GM19463 (cell line): ENCODE data around the gene TYK2.

Experiments
- ATAC-seq: cut with Tn5 transposase; IDR thresholded peaks from one replicate; pipeline ENCODE4 v1.9.1; 2021; ENCODE audit warnings: mild to moderate bottlenecking, moderate library complexity; ENCODE audit not compliant: unreplicated experiment

TYK2 gene

DNA sequence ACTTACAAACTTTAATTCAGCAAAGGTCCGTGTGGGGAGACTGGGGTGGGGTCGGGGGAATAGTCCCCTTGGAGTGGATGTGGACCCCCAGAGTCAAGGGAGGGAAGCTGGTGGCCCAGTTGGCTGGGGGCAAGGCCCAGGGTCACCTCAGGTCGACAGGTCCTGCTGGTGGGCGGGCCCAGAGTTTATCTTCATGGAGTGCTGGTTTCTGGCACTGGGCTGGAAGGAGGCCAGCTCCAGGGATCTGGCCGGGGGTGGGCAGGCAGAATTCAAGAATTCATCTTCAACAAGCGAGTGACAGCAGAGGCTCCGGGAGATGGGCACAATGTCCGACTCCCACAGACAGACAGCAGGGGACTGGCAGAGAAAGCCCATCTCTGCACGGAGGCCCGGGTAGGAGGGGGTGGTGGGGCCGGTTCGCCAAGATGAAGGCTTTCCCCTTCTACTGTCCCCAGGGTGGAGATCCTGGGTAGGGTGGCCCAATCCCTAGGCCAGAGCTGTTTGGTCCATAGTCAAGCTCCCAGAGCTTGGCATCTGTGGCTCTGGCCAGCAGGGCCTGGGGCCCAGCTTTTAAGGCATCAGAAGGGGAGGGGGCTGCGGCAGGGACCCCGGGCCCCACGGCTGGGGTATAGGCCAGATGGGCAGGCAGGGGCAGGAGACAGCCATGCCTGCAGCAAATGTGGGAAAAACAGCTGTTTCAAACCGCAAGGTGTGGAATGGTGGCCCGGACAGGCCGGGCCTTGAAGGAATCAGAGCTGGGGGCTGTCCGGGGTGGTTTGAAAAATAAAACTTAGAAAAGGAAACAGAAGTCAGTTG lies 63.9 kb downstream of the TYK2 start:
- ATAC-seq: no peak

DNA sequence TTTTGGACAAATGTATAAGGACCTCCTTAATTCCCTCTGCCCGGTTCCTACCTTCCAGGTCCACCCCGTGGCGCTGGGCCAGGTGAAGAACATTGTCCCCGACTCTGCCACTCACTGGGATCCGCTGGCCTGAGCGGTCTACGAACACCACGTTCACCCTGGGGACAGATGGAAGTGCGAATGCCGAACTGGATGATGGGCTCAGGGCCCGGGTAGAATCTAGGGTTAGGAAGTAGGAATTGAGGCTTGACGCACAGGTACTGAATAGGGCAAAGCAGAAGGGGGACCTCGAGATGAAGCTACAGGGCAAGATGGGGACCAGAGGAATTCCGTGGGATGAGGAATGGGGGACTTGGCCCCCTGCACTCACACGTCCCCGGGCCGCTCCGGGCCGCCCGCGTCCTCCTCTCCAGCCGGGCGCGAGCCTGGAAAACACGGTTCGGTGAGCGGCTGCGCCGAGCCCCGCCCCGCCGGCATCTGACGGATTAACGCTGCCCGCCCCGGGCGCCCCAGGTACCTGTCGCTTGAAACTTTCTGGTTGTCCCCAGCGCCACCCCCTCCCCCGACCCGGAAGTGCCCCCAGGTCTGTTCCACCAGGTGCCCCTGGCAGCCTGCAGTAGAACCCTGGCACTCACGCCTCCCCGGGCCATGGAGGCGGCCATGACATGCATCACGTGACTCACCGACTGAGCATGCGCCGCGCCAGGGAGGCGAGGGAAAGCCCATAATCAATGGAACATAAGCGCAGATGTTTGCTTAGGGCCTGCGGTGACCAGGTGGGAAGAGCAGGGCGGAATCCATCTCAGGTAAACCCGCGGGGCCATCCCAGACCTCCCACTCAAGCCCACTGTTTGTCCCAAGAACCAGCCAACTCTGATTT lies 64.8 kb downstream of the TYK2 start, which contains the start of gene FDX2:
Gene FDX2 (minus strand): TSS at position 681 of the 880 bp plus-strand sequence. CDS start 19 bp downstream, at position 662.
- no peak for ATAC-seq

GRCh38 chr19:10309423-10309822 lies 70.9 kb downstream of the TYK2 start, which contains the start of gene ZGLP1:
Gene ZGLP1, minus strand, starts transcription at chr19:10309815.
- no peak for ATAC-seq

DNA sequence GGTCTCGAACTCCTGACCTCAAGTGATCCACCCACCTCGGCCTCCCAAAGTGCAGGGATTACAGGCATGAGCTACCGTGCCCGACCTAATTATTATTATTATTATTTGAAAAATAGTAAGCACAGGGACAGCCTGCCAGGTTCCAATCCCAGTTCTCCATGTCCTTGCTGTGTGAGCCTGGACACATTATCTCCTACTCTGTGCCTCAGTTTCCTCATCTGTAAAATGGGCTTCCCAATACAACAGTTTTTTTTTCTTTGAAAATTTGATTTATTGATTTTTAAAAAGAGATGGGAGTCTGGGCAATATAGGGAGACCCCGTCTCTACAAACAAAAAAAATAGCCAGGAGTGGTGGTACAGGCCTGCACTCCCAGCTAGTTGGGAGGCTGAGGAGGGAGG lies 74.0 kb downstream of the TYK2 start:
- no peak for ATAC-seq

DNA sequence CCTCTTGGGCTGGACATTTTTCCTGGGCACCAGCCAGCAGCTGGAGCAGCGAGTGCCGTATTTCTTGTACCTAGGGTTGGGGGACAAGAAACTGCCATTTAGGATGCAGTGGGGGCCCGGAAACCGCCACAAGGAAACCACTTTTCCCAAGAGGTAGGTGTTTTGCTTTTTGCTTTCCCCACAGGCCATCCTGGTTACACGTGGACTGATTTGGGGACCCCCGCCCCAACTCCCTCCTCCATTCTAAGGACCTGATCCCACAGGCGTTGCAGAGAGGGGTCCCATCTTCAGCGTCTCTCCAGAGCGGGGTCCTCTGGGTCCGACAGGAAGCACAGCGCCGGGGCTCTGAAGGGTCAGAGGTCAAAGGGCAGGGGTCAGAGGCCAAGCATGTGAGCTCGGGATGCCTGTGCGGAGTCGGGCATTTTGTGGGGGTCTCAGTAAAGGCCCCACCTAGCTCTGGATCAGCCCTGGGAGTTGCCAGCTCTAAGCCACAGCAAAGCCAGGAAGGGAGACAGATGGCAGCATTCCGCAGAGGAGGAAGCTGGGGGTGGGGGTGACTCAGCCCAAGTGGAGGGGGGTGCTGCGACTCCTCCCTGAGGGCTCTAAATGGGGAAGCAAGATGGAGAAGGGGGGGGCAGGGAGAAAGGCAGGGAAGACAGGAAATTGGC lies 75.1 kb downstream of the TYK2 start:
- ATAC-seq: no peak
